ENCODE measurements around the gene ARSI.
"Not testable (repeated sequence)": the region's sequence is repeated elsewhere in the genome, so short reads cannot be mapped to it uniquely, and the experiment has no call there.

The ARSI gene

GRCh38 chr5:150263375-150263775, 39.3 kb downstream of the ARSI start:
- FAIRE-seq = no peak

- no peak for FAIRE-seq
These were observed 40.2 kb downstream of the ARSI start for GRCh38 chr5:150262502-150262901.

GRCh38 chr5:150261231-150261630, 41.5 kb downstream of the ARSI start:
- FAIRE-seq = no peak

GRCh38 chr5:150258130-150258529, 44.6 kb downstream of the ARSI start:
- FAIRE-seq = no peak

- no peak for FAIRE-seq
These were observed 45.3 kb downstream of the ARSI start for GRCh38 chr5:150257424-150257823.

- FAIRE-seq = no peak
These were observed 46.2 kb downstream of the ARSI start for GRCh38 chr5:150256410-150257064.

- FAIRE-seq = no peak
These were observed 46.9 kb downstream of the ARSI start for GRCh38 chr5:150255659-150256409.

GRCh38 chr5:150254774-150255173, 47.9 kb downstream of the ARSI start:
- no peak for FAIRE-seq

GRCh38 chr5:150254363-150254762, 48.3 kb downstream of the ARSI start:
- no peak for FAIRE-seq

GRCh38 chr5:150253416-150254208, 49.1 kb downstream of the ARSI start:
- no peak for FAIRE-seq

GRCh38 chr5:150252489-150252888, 50.2 kb downstream of the ARSI start:
- FAIRE-seq = no peak

- FAIRE-seq = no peak
These were observed 51.2 kb downstream of the ARSI start for GRCh38 chr5:150251504-150251903.

GRCh38 chr5:150249744-150250143, 53.0 kb downstream of the ARSI start:
- FAIRE-seq = no peak

- no peak for FAIRE-seq
These were observed 53.8 kb downstream of the ARSI start for GRCh38 chr5:150248946-150249345.

- not testable (repeated sequence) for FAIRE-seq
These were observed 54.2 kb downstream of the ARSI start for GRCh38 chr5:150248493-150248892.

- no peak for FAIRE-seq
These were observed 55.0 kb downstream of the ARSI start for GRCh38 chr5:150247726-150248125.

- no peak for FAIRE-seq
These were observed 55.9 kb downstream of the ARSI start for GRCh38 chr5:150246835-150247234.

GRCh38 chr5:150246429-150246828, 56.3 kb downstream of the ARSI start:
- no peak for FAIRE-seq
